GM18526 (cell line): ENCODE measurements around the gene SSR3.

ENCODE experiments used
- POLR2A ChIP-seq: IDR thresholded peaks from 3 replicates; pipeline ENCODE4 v1.6.1; 2011; ENCODE audit not compliant: insufficient read length; ENCODE audit errors: extremely low read depth

The SSR3 gene

GRCh38 chr3:156516961-156517360, 38.0 kb downstream of the SSR3 start:
- no peak for TF ChIP-seq POLR2A

- no peak for TF ChIP-seq POLR2A
These were observed 38.6 kb downstream of the SSR3 start for GRCh38 chr3:156516284-156516683.

GRCh38 chr3:156513619-156514018, 41.3 kb downstream of the SSR3 start:
- no peak for TF ChIP-seq POLR2A

- TF ChIP-seq POLR2A, result no peak
These were observed 42.8 kb downstream of the SSR3 start for GRCh38 chr3:156511987-156512677.

GRCh38 chr3:156509189-156510174, 45.4 kb downstream of the SSR3 start:
- TF ChIP-seq POLR2A, result no peak

GRCh38 chr3:156507285-156507684, 47.6 kb downstream of the SSR3 start:
- TF ChIP-seq POLR2A, result no peak

GRCh38 chr3:156498307-156498706, 56.6 kb downstream of the SSR3 start:
- no peak for TF ChIP-seq POLR2A

GRCh38 chr3:156497326-156497725, 57.6 kb downstream of the SSR3 start:
- TF ChIP-seq POLR2A, result no peak

GRCh38 chr3:156495816-156496215, 59.1 kb downstream of the SSR3 start:
- TF ChIP-seq POLR2A, result no peak

GRCh38 chr3:156493887-156494286, 61.0 kb downstream of the SSR3 start:
- no peak for TF ChIP-seq POLR2A

- TF ChIP-seq POLR2A, result no peak
These were observed 62.1 kb downstream of the SSR3 start for GRCh38 chr3:156492801-156493261.

- no peak for TF ChIP-seq POLR2A
These were observed 63.7 kb downstream of the SSR3 start for GRCh38 chr3:156491192-156491591.
